ENCODE data around the gene TMEM271.

TMEM271 gene

DNA sequence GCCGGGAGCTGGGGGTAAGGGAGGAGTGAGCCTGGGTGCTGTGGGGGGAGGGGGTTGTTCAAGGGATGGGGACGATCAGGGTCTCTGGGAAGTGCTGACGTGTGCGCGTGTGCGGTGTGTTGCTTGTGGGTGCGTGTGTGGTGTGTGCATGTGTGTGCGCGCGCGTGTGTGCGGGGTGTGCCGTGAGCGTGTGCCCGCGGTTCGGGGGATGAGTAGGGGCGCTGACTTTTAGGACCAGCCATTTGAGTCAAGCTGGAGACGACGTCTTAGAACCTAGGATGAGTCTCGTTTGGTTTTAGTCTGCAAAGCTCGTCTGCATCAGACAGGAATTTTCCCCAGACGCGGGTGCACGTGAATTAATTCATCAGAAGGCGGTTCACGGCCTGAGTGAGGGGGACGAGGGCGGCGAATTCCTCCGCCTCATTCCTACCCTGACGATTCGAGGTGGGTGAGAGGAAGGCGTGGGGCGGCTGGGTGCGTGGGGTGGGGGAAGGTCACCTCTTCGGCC lies 950 bp upstream of the TMEM271 start:
- FAIRE-seq, result no peak
- no peak for DNase-seq (ENCODE audit: insufficient read length)
- TF ChIP-seq POLR2A (IDR thresholded peaks at IDR 0.05; ENCODE audit: low read depth, low read length) (no peak), TAF1 (IDR thresholded peaks at IDR 0.05; ENCODE audit: borderline replicate concordance, low read depth, low read length) (no peak), POLR2AphosphoS5 (IDR thresholded peaks at IDR 0.05; ENCODE audit: low read depth, low read length) (no peak)

DNA sequence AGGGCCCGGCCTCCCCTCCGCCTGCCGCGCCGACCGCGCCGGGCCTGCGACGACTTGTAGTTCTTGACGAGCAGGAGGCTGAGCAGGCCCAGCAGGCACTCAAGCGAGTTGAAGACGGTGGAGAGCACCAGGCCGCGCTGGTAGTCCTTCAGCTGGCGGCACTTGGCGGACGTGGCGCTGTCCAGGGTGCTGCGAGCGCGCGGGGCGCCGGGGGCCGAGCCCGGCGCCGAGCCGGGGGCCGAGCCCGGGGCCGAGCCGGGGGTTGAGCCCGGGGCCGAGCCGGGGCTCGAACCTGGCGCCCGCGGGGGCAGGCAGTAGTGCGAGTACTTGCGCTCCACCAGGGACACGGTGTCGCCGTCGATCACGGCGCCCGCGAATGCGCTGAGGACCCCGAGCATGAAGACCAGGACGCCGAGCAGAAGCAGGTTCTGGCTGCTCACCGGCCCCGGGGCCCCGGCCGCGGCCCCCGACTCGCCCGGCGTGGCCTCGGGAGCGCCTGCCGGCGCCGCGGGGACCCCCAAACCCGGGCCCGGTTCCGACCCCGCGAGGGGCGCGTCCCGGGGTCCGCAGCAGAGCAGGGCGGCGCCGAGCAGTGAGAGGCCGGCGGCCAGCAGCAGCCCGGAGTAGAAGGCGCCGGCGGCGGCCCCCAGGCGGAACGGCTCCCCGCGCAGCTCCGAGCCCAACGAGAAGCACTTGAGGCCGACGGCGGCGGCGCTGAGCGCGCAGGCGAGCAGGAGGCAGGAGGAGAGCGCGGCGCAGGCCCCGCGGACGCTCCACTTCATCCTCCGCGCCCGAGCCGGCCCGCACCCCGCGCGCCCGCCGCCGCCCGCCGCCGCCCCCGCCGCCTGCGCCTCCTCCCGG lies 584 bp downstream of the TMEM271 start:
- DNase-seq (ENCODE audit: insufficient read length) (no peak), FAIRE-seq (no peak)
- TF ChIP-seq TAF1 (IDR thresholded peaks at IDR 0.05; ENCODE audit: borderline replicate concordance, low read depth, low read length) (no peak), POLR2A (IDR thresholded peaks at IDR 0.05; ENCODE audit: low read depth, low read length) (no peak), POLR2AphosphoS5 (IDR thresholded peaks at IDR 0.05; ENCODE audit: low read depth, low read length) (no peak)

DNA sequence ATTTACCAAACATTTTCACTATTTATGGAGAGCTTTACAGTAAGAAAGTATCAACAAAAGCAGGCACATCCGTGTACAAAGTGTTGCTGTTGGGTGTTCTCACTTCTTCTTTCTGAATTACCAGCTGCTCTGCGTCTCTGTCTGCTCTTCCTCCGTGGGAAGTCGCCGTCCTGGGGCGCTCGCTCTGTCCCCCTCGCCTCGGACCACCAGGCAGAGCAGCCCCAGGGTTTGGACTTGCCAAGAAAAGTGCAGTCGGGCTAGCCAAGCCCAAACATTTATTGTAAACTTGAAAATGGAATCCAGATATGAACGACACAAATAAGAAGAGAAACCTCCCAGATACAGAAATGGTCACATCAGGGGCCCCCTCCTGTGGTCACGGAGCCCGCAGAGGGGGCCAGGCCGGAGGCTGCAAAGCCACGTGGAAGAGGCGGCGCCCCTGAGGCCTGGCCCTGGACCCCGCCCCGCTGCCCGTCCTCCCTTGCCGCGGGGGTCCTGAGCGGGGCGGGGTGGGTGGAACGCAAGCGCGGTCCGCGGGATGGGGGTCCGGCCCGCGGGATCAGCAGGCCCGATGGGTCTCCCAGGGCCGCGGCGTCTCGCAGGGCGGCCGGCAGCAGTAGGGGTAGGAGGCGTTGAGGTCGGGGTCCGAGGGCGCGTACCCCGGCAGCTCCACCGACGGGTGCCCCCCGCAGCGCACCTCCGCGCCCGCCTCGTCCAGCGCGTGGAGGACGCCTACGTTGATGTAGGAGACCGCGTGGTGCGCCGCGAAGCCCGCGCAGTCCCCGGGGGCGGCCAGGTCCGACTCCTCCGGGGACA lies 1.5 kb downstream of the TMEM271 start:
- FAIRE-seq (no peak), DNase-seq (ENCODE audit: insufficient read length) (no peak)

DNA sequence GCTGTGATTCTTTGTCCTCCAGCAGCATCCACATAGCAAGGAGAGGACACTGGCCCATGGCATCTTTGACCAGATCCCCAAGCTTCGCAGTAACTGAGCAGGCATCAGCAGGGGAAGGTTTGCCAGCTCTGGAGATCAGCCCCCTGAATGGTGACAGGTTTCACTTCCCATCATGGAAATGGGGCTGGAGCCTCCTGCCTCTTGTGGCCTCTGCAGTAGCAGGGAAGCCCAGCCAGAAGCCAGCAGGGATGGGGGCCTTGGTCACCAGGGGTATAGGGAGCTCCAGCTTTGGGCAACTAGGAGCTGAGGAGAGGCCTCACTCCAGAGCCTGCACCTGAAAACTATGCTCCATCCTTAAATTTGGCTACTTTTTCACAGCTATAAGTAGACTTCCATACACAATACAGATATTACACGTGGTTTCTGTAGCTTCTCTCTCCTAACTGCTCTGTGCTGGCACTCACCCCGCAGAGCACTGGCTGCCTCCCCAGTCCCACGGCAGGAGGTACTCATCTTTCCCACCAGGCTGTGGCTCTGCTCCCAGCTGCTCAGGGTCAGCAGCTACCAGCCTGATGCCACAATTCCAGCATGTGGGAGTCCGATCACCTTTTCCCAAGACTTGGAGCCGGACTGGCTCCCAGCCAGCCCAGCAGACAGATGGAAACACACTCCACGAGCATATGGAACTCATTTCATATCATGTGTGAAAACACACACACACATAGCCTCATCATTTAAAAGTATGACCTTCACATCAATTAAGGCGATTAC lies 2.8 kb downstream of the TMEM271 start:
- DNase-seq (ENCODE audit: insufficient read length) (no peak), FAIRE-seq (no peak)
- TF ChIP-seq POLR2AphosphoS5 (IDR thresholded peaks at IDR 0.05; ENCODE audit: low read depth, low read length) (no peak), POLR2A (IDR thresholded peaks at IDR 0.05; ENCODE audit: low read depth, low read length) (no peak), TAF1 (IDR thresholded peaks at IDR 0.05; ENCODE audit: borderline replicate concordance, low read depth, low read length) (no peak)

More for the DNA sequence above, 1.5 kb downstream of the TMEM271 start:
- TF ChIP-seq POLR2AphosphoS5 (IDR thresholded peaks at IDR 0.05; ENCODE audit: low read depth, low read length), result no peak
- no peak for TF ChIP-seq TAF1 (IDR thresholded peaks at IDR 0.05; ENCODE audit: borderline replicate concordance, low read depth, low read length)
- no peak for TF ChIP-seq POLR2A (IDR thresholded peaks at IDR 0.05; ENCODE audit: low read depth, low read length)

DNA sequence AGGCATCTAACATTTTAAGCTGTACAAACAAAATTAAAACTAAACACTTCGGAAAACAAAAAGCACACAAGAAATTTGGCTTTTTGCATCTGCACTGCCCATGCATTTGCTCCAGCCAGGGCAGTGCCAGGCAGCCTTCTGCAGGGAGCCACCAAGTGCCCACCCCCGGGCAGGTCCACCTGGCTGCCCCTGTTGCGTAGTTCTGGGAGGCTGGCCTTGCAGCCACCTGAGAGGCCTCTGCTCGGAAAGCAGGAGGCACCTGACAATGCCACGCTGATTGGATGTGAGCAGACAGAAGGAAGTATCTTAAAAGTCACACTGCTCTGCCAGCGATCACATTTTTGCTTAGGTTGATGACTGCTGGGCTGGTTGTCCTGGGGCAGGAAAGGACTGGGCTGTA lies 3.5 kb downstream of the TMEM271 start:
- FAIRE-seq, result no peak
- no peak for DNase-seq (ENCODE audit: insufficient read length)
- TF ChIP-seq POLR2AphosphoS5 (IDR thresholded peaks at IDR 0.05; ENCODE audit: low read depth, low read length) (no peak), POLR2A (IDR thresholded peaks at IDR 0.05; ENCODE audit: low read depth, low read length) (no peak), TAF1 (IDR thresholded peaks at IDR 0.05; ENCODE audit: borderline replicate concordance, low read depth, low read length) (no peak)

DNA sequence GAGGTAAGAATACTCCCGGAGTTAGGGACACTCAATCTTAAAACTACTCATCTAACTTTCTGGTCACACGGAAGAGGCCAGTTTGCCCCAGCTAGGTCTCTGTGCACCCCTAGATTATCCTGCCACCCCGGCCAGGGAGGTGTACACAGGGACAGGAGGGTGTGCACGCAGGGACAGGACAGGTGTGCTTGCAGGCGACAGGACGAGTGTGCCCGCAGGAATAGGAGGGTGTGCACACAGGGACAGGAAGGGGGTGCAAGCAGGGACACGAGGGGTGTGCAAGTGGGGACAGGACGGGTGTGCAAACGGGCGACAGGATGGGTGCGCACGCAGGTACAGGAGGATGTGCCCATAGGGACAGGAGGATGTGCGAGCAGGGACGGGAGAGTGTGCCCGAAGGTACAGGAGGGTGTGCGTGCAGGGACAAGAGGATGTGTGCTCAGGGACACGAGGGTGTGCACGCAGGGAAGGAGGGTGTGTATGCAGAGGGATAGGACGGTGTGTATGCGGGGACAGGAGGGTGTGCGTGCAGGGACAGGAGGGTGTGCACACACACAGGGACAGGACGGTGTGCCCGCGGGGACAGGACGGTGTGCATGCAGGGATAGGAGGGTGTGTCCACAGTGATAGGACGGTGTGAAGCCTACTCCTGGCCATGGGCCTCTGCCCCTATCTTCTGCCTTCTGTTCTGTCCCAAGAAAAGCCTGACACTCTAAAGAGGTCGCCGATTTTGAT lies 4.1 kb downstream of the TMEM271 start:
- DNase-seq (ENCODE audit: insufficient read length), result no peak
- TF ChIP-seq POLR2A (IDR thresholded peaks at IDR 0.05; ENCODE audit: low read depth, low read length) (no peak), POLR2AphosphoS5 (IDR thresholded peaks at IDR 0.05; ENCODE audit: low read depth, low read length) (no peak), TAF1 (IDR thresholded peaks at IDR 0.05; ENCODE audit: borderline replicate concordance, low read depth, low read length) (no peak)
- no peak for FAIRE-seq

DNA sequence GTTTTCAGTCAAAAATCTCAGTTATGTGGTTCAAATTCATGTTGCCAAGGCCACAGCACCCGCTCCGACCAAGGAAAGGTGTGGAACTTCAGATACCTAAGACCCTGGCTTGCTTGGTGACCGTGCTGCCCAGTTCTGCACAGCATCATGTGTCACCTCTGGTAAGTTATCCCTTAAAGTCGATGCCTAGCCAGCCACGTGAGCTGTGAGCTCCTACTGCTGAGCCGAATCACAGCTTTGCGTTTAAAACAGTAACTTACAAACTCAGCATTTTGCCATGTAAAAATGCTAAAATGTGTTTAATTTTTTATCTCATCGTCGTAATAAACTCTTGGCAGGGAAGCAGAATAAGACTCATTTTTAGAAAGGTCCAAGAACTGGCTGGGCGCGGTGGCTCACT lies 5.3 kb downstream of the TMEM271 start:
- no peak for FAIRE-seq
- no peak for DNase-seq (ENCODE audit: insufficient read length)
- no peak for TF ChIP-seq POLR2AphosphoS5 (IDR thresholded peaks at IDR 0.05; ENCODE audit: low read depth, low read length)
- no peak for TF ChIP-seq TAF1 (IDR thresholded peaks at IDR 0.05; ENCODE audit: borderline replicate concordance, low read depth, low read length)
- TF ChIP-seq POLR2A (IDR thresholded peaks at IDR 0.05; ENCODE audit: low read depth, low read length), result no peak

DNA sequence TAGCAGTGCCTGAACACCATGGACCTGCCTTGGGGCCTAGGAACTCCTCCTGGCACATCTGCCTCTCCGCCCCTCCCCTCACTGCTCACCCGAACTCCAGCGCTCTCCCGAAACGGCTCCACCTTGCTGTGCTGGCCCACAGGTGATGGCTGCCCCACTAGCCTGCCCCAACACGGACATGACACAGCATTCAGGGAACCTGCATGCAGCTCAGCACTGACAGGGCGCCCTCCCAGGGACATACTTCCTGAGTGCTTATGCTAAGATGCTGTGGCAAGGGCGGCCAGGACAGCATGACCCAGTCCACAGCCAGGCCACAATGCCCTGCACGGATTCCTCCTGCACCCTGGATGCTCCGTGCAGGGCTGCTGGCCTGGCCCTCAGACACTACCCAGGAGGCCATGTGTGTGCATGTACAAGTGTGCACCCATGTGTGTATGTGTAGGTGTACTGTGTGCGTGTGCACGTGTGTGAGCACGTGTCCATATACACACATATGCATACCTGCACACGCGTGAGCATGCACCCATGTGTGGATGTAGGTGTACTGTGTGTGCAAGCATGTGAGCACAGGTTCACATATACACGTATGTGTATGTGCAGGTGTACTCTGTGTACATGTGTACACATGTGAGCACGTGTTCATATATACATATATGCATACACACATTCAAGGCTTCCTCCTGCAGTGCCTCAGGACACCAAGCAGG lies 6.0 kb downstream of the TMEM271 start:
- TF ChIP-seq POLR2AphosphoS5 (IDR thresholded peaks at IDR 0.05; ENCODE audit: low read depth, low read length), result no peak
- no peak for FAIRE-seq
- DNase-seq (ENCODE audit: insufficient read length), result no peak

DNA sequence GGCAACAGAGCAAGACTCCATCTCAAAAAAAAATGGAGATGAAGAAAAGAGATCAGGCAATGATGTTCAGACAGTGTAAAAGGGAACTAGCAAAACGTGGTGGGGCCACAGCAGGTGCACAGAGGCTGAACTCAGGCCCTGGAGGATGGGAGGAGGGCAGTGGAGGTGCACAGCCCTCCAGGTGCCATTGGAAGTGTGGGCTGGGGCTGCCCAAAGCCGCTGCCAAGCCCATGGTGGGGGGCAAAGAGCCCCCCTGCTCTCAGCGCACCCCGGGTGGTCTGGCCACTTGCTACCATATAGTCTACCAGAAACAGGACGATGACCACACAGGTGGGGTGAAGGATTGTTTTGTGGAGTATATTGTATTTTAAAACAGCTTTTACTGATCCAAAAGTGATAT lies 7.1 kb downstream of the TMEM271 start:
- TF ChIP-seq POLR2A (IDR thresholded peaks at IDR 0.05; ENCODE audit: low read depth, low read length), result no peak
- no peak for TF ChIP-seq TAF1 (IDR thresholded peaks at IDR 0.05; ENCODE audit: borderline replicate concordance, low read depth, low read length)
- TF ChIP-seq POLR2AphosphoS5 (IDR thresholded peaks at IDR 0.05; ENCODE audit: low read depth, low read length), result no peak
- no peak for FAIRE-seq

DNA sequence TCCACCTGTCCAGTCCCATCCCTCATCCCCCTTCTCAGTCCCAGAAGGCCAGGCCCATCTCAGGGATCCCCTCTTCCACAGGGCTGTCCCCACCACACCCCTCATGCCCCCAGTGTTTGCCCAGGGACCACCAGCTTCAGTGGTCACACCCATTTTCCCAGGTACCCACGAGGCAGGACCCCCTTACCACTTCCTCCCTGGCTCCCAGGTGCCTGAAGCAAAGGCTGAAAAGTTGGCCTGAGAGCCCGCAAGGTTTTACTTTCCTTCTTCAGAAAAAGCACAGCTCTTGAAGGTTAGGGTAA lies 7.8 kb downstream of the TMEM271 start:
- DNase-seq (ENCODE audit: insufficient read length), result no peak
- no peak for FAIRE-seq
- TF ChIP-seq TAF1 (IDR thresholded peaks at IDR 0.05; ENCODE audit: borderline replicate concordance, low read depth, low read length) (no peak), POLR2AphosphoS5 (IDR thresholded peaks at IDR 0.05; ENCODE audit: low read depth, low read length) (no peak)

More for the DNA sequence above, 7.1 kb downstream of the TMEM271 start:
- no peak for DNase-seq (ENCODE audit: insufficient read length)
